Transverse colon (tissue), 3 donors: Measurements from ENCODE around the gene MACROH2A2.

Experiments used
- EP300 ChIP-seq: sonication (generic); formaldehyde crosslinking; IDR thresholded peaks from one replicate; pipeline ENCODE4 v1.6.1; 2017; ENCODE audit warnings: antibody characterized with exemption, low read depth
- POLR2A ChIP-seq: fragments of 450-650 bp; IDR thresholded peaks from one replicate; pipeline ENCODE4 v1.6.1; 2016; ENCODE audit warnings: antibody characterized with exemption, mild to moderate bottlenecking, moderate library complexity
- TF ChIP-seq, protein P1 (sequence below), 5 experiments: fragments of 200-600 bp in 3 of 5; fragments of 450-650 bp in 2 of 5; sonication (generic) in 3 of 5; IDR thresholded peaks; 1 replicate in 2 of 5; 2 replicates in 3 of 5; pipeline ENCODE4 v1.5.1; 2016 to 2017; ENCODE audit warnings: antibody characterized with exemption in 5 of 5, inconsistent platforms in 3 of 5, mild to moderate bottlenecking in 2 of 5, moderate library complexity in 1 of 5

- TF ChIP-seq, protein P1, sequence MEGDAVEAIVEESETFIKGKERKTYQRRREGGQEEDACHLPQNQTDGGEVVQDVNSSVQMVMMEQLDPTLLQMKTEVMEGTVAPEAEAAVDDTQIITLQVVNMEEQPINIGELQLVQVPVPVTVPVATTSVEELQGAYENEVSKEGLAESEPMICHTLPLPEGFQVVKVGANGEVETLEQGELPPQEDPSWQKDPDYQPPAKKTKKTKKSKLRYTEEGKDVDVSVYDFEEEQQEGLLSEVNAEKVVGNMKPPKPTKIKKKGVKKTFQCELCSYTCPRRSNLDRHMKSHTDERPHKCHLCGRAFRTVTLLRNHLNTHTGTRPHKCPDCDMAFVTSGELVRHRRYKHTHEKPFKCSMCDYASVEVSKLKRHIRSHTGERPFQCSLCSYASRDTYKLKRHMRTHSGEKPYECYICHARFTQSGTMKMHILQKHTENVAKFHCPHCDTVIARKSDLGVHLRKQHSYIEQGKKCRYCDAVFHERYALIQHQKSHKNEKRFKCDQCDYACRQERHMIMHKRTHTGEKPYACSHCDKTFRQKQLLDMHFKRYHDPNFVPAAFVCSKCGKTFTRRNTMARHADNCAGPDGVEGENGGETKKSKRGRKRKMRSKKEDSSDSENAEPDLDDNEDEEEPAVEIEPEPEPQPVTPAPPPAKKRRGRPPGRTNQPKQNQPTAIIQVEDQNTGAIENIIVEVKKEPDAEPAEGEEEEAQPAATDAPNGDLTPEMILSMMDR (IDR thresholded peaks at IDR 0.05) = no peak
- TF ChIP-seq EP300 (no peak), POLR2A (no peak)
Observed at GRCh38 chr10:70139151-70139996, 86.7 kb downstream of the MACROH2A2 start.
